Activated naive CD4-positive, alpha-beta T cell treated with anti-CD3 and anti-CD28 coated beads, Interleukin-2, amount 50 U/mL, for 24 hours (primary cell): ENCODE measurements around the gene NDOR1.
"Not testable (repeated sequence)": the region's sequence is repeated elsewhere in the genome, so short reads cannot be mapped to it uniquely, and the experiment has no call there.

ENCODE experiments used
- H3K27ac Mint-ChIP-seq: one replicate; pipeline ENCODE4 v1.8.0; 2021; ENCODE audit warnings: mild to moderate bottlenecking, mixed read lengths
- H3K27me3 Mint-ChIP-seq: one replicate; pipeline ENCODE4 v1.8.0; 2021; ENCODE audit warnings: mixed read lengths
- H3K36me3 Mint-ChIP-seq: one replicate; pipeline ENCODE4 v1.8.0; 2021; ENCODE audit warnings: mixed read lengths
- H3K4me1 Mint-ChIP-seq: one replicate; pipeline ENCODE4 v1.8.0; 2021; ENCODE audit warnings: mixed read lengths
- H3K4me3 Mint-ChIP-seq: one replicate; pipeline ENCODE4 v1.8.0; 2021; ENCODE audit warnings: mild to moderate bottlenecking, mixed read lengths
- H3K9me3 Mint-ChIP-seq: one replicate; pipeline ENCODE4 v1.8.0; 2021; ENCODE audit warnings: mixed read lengths

The NDOR1 gene

DNA sequence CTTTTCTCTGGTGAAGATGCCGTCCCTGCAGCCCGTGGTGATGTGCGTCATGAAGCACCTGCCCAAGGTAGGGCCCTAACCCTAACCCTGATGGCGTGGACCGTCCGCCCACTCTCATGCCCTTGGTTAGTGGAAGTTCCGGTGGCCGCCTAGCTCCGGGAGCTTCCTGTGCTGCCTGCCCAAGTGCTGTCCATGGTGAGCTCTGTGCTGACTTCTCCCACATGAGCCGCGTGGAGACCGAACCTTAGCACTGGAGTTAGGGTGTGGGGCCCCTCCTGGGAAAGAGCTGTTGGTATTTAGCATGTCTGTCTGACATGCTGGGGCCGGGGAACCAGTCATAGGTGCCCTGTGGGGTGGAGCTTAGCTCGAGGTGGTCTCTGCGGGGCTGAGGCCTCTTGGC lies 50.9 kb downstream of the NDOR1 start:
- H3K27ac Mint-ChIP-seq, result no peak overlapping the region
- H3K9me3 Mint-ChIP-seq, result no peaks in the 10 kb centered on the region
- H3K36me3 Mint-ChIP-seq, result no peaks in the 10 kb centered on the region
- peaks cover 14% of the 10 kb centered on the region for H3K4me1 Mint-ChIP-seq
- no peaks in the 10 kb centered on the region for H3K27me3 Mint-ChIP-seq
- H3K4me3 Mint-ChIP-seq, result peak overlapping the region; percentile 85

GRCh38 chr9:137256856-137257255 lies 51.4 kb downstream of the NDOR1 start:
- H3K36me3 Mint-ChIP-seq, result peaks cover 4% of the 10 kb centered on the region
- no peak overlapping the region for H3K27ac Mint-ChIP-seq
- peaks cover 14% of the 10 kb centered on the region for H3K4me1 Mint-ChIP-seq
- H3K4me3 Mint-ChIP-seq, result peak overlapping the region; percentile 85
- H3K9me3 Mint-ChIP-seq, result no peaks in the 10 kb centered on the region
- H3K27me3 Mint-ChIP-seq, result no peaks in the 10 kb centered on the region

DNA sequence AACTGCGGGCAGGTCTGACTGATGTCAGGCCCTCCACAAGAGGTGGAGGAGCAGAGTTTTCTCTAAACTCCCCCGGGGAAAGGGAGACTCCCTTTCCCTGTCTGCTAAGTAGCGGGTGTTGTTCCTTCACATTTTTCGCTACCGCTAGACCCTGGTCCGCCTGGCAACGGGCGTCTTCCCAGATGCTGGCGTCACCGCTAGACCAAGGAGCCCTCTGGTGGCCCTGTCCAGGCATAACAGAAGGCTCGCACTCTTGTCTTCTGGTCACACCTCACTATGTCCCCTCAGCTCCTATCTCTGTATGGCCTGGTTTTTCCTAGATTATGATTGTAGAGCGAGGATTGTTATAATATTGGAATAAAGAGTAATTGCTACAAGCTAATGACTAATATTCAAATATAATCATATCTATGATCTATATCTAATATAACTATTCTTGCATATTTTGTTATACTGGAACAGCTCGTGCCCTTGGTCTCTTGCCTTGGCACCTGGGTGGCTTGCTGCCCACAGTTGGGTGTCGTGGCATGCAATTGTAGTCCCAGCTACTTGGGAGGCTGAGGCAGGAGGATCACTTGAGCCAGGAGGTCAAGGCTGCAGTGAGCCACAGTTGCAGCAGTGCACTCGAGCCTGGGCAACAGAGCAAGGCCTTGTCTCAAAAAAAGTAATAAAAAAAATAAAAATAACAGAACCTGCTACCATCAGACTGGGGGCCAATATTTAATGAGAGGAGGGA lies 56.8 kb downstream of the NDOR1 start:
- not testable (repeated sequence) for H3K4me3 Mint-ChIP-seq, H3K4me1 Mint-ChIP-seq, H3K9me3 Mint-ChIP-seq, H3K27ac Mint-ChIP-seq, H3K36me3 Mint-ChIP-seq, H3K27me3 Mint-ChIP-seq

DNA sequence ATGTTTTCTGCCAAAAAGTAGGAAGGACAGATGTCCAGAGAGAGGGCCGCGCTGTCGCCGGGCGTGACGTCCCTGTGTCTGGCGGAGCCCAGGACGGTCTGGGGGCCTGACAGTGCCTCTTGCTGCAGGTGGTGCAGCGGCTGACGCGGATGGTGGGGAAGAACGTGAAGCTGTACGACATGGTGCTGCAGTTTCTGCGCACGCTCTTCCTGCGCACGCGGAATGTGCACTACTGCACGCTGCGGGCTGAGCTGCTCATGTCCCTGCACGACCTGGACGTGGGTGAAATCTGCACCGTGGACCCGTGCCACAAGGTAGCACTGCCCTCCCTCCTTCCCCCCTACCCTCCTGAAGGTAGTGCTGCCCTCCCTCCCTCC lies 57.4 kb downstream of the NDOR1 start:
- Mint-ChIP-seq H3K36me3 (peaks cover 4% of the 10 kb centered on the region), H3K4me1 (no peaks in the 10 kb centered on the region), H3K27me3 (no peaks in the 10 kb centered on the region)

GRCh38 chr9:137263506-137263905 lies 58.0 kb downstream of the NDOR1 start:
- H3K27me3 Mint-ChIP-seq, result no peaks in the 10 kb centered on the region
- H3K27ac Mint-ChIP-seq, result no peak overlapping the region
- peaks cover 4% of the 10 kb centered on the region for H3K36me3 Mint-ChIP-seq
- no peaks in the 10 kb centered on the region for H3K9me3 Mint-ChIP-seq
- H3K4me1 Mint-ChIP-seq, result no peaks in the 10 kb centered on the region
- no peak overlapping the region for H3K4me3 Mint-ChIP-seq

More for the DNA sequence above, 57.4 kb downstream of the NDOR1 start:
- H3K27ac Mint-ChIP-seq, result no peak overlapping the region
- no peak overlapping the region for H3K4me3 Mint-ChIP-seq
- no peaks in the 10 kb centered on the region for H3K9me3 Mint-ChIP-seq

GRCh38 chr9:137264067-137264466 lies 58.6 kb downstream of the NDOR1 start:
- no peak overlapping the region for H3K4me3 Mint-ChIP-seq

DNA sequence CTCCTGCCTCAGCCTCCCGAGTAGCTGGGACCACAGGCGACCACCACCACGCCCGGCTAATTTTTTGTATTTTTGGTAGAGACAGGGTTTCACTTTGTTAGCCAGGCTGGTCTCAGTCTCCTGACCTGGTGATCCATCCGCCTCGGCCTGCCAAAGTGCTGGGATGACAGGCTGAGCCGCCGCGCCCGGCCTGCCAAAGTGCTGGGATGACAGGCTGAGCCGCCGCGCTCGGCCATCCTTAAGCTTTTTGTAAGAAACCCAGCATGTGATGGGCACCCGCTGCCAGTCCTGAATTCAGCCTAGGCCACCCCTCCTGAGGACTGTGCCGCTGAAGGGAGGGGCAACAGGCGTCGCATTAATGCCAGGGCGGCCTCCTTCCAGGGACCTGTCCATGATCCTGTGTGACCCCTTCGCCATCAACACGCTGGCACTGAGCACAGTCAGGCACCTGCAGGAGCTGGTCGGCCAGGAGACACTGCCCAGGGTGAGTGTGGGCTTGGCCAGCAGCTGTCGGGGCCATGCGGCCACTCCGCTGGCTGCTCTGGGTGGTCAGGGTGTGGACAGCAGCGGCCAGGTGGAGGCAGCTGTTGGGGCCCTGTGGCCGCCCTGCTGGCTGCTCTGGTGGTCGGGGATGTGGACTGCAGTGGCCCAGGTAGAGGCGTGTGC lies 60.1 kb downstream of the NDOR1 start:
- no peak overlapping the region for H3K27ac Mint-ChIP-seq
- no peaks in the 10 kb centered on the region for H3K9me3 Mint-ChIP-seq
- no peaks in the 10 kb centered on the region for H3K27me3 Mint-ChIP-seq

More at GRCh38 chr9:137264067-137264466, 58.6 kb downstream of the NDOR1 start:
- no peak overlapping the region for H3K27ac Mint-ChIP-seq
- H3K27me3 Mint-ChIP-seq, result no peaks in the 10 kb centered on the region
- no peaks in the 10 kb centered on the region for H3K4me1 Mint-ChIP-seq
- no peaks in the 10 kb centered on the region for H3K9me3 Mint-ChIP-seq
- H3K36me3 Mint-ChIP-seq, result peaks cover 6% of the 10 kb centered on the region

GRCh38 chr9:137266162-137266527 lies 60.6 kb downstream of the NDOR1 start:
- no peaks in the 10 kb centered on the region for H3K9me3 Mint-ChIP-seq
- H3K4me3 Mint-ChIP-seq, result no peak overlapping the region
- peaks cover 12% of the 10 kb centered on the region for H3K36me3 Mint-ChIP-seq
- H3K27me3 Mint-ChIP-seq, result no peaks in the 10 kb centered on the region
- H3K4me1 Mint-ChIP-seq, result peaks cover 2% of the 10 kb centered on the region
- H3K27ac Mint-ChIP-seq, result no peak overlapping the region

More for the DNA sequence above, 60.1 kb downstream of the NDOR1 start:
- Mint-ChIP-seq H3K36me3 (peaks cover 12% of the 10 kb centered on the region), H3K4me3 (no peak overlapping the region), H3K4me1 (no peaks in the 10 kb centered on the region)
